Neural progenitor cell (in vitro differentiated cells): ENCODE data around the gene CEP85.
A peak's percentile ranks its signal among the peaks of the same experiment; 100 is the strongest.

Experiments used
- EZH2 ChIP-seq: fragments of 200-600 bp; sonication (generic); IDR thresholded peaks from 2 replicates; pipeline ENCODE4 v1.6.1; 2017; ENCODE audit warnings: antibody characterized with exemption, mild to moderate bottlenecking, moderate library complexity
- EZH2phosphoT487 ChIP-seq: fragments of 200-600 bp; sonication (generic); IDR thresholded peaks from 2 replicates; pipeline ENCODE4 v1.6.1; 2017; ENCODE audit warnings: antibody characterized with exemption
- TF ChIP-seq, protein P1 (sequence below): fragments of 200-600 bp; sonication (generic); IDR thresholded peaks from 2 replicates; pipeline ENCODE4 v1.5.1; 2017; ENCODE audit warnings: antibody characterized with exemption, mild to moderate bottlenecking

DNA sequence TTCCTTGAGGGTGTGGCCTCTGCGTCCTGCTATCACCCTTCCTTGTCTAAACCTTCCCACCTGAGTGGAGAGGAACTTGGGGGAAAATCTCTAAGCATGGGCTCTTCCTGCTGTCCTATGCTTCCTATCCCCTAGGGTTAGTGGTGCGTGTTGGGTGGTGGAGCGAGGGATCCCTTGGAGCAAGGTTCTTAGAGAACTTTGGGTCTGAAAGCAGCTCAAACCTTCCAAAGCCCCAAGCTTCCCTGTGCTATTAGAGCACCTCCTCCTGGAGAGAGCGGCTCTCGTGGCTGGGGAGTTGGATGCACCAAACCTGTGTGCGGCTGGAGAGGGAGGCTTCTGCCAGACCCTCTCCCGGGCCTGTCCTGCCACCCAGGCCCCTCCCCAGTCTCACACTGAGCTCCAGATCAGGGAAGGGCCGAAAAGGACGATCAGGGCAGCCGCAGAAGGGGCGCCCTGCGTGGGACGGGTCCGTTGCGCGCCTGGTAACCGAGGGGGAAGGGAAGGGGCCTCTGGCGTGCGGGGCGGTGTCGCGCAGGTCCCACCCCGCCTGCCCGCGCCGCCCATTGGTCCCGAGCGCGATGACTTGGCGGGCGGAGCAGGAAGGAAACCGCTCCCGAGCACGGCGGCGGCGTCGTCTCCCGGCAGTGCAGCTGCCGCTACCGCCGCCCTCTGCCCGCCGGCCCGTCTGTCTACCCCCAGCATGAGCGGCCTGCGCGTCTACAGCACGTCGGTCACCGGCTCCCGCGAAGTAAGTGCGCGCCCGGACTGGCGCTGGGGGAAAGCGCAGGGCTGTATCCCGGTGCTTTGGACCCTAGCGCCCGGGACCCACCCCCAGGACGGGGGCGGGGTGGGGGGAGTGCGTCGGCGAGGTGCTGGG is 45.7 kb downstream of the CEP85 start, which contains the start of gene SH3BGRL3:
- TF ChIP-seq, protein P1, sequence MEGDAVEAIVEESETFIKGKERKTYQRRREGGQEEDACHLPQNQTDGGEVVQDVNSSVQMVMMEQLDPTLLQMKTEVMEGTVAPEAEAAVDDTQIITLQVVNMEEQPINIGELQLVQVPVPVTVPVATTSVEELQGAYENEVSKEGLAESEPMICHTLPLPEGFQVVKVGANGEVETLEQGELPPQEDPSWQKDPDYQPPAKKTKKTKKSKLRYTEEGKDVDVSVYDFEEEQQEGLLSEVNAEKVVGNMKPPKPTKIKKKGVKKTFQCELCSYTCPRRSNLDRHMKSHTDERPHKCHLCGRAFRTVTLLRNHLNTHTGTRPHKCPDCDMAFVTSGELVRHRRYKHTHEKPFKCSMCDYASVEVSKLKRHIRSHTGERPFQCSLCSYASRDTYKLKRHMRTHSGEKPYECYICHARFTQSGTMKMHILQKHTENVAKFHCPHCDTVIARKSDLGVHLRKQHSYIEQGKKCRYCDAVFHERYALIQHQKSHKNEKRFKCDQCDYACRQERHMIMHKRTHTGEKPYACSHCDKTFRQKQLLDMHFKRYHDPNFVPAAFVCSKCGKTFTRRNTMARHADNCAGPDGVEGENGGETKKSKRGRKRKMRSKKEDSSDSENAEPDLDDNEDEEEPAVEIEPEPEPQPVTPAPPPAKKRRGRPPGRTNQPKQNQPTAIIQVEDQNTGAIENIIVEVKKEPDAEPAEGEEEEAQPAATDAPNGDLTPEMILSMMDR = peak; percentile 57
- TF ChIP-seq EZH2 (no peak), EZH2phosphoT487 (no peak)
